PC-3 (cell line): ENCODE results near the gene CNTD1. TPM values are rescaled to one million over a fixed set of nuclear protein-coding genes. Genes with fewer than 3 reads are reported as not detected.

ENCODE experiments used
- ATAC-seq: fragments of 200-7000 bp; cut with Tn5 transposase; 2 replicates; pipeline ENCODE4 v1.9.1; 2020; ENCODE audit warnings: mild to moderate bottlenecking, moderate library complexity
- BruUV-seq: library from RNA; stranded (reverse); fragments of 400-500 nt; replicated peaks from 2 replicates; lab custom pipeline; 2021; lab: Mats Ljungman, UMichigan
- CTCF ChIA-PET: fragments of 300-600 bp; sonication (Branson Sonifier 250); formaldehyde crosslinking; loops from one replicate; lab custom pipeline; 2022; ENCODE audit warnings: antibody characterized with exemption; lab: Charles Lee
- POLR2A ChIA-PET: fragments of 300-600 bp; sonication (Branson Sonifier 250); formaldehyde crosslinking; loops from one replicate; lab custom pipeline; 2022; ENCODE audit warnings: antibody characterized with exemption; ENCODE audit not compliant: unreplicated experiment; lab: Charles Lee
- DNase-seq: peaks from one replicate; pipeline ENCODE4 v3.0.0-alpha.2; 2015
- H2AFZ ChIP-seq: fragments of 300-600 bp; sonication (generic); 2 replicates; pipeline ENCODE4 v1.6.0; 2016; ENCODE audit warnings: antibody characterized with exemption, low read length
- H3F3A ChIP-seq: fragments of 300-600 bp; sonication (generic); one replicate; pipeline ENCODE4 v1.6.0; 2017; ENCODE audit warnings: antibody characterized with exemption, low read length, control low read depth, mild to moderate bottlenecking; ENCODE audit not compliant: unreplicated experiment
- H3K27ac ChIP-seq: fragments of 300-600 bp; sonication (generic); 2 replicates; pipeline ENCODE4 v1.5.1; 2016; ENCODE audit warnings: mild to moderate bottlenecking, low read length
- H3K27me3 ChIP-seq: fragments of 300-600 bp; sonication (generic); 2 replicates; pipeline ENCODE4 v1.6.1; 2016; ENCODE audit warnings: low read length, mixed read lengths
- H3K36me3 ChIP-seq: fragments of 300-600 bp; sonication (generic); 2 replicates; pipeline ENCODE4 v1.6.1; 2016; ENCODE audit warnings: low read depth, mixed run types, low read length, mixed read lengths
- H3K4me1 ChIP-seq: fragments of 300-600 bp; sonication (generic); 2 replicates; pipeline ENCODE4 v1.5.1; 2016; ENCODE audit warnings: low read length; ENCODE audit not compliant: insufficient read depth
- H3K4me2 ChIP-seq: fragments of 300-600 bp; sonication (generic); 2 replicates; pipeline ENCODE4 v1.6.0; 2016; ENCODE audit warnings: low read length
- H3K4me3 ChIP-seq: fragments of 300-600 bp; sonication (generic); 2 replicates; pipeline ENCODE4 v1.5.1; 2016; ENCODE audit warnings: mild to moderate bottlenecking, low read length, mixed read lengths
- H3K79me2 ChIP-seq: fragments of 300-600 bp; sonication (generic); 2 replicates; pipeline ENCODE4 v1.6.1; 2017; ENCODE audit warnings: low read length, mixed read lengths
- H3K9ac ChIP-seq: fragments of 300-600 bp; sonication (generic); 2 replicates; pipeline ENCODE4 v1.6.0; 2016; ENCODE audit warnings: mild to moderate bottlenecking, low read length
- H3K9me2 ChIP-seq: fragments of 300-600 bp; sonication (generic); replicated peaks from 2 replicates; pipeline ENCODE4 v1.6.1; 2016; ENCODE audit warnings: mixed run types, low read length, mixed read lengths
- H3K9me3 ChIP-seq: fragments of 300-600 bp; sonication (generic); 2 replicates; pipeline ENCODE4 v1.6.1; 2016; ENCODE audit warnings: low read length, mixed read lengths
- H4K20me1 ChIP-seq: fragments of 300-600 bp; sonication (generic); 2 replicates; pipeline ENCODE4 v1.6.1; 2016; ENCODE audit warnings: low read length, mixed read lengths
- EZH2 ChIP-seq: fragments of 300-600 bp; sonication (generic); IDR thresholded peaks from one replicate; pipeline ENCODE4 v1.6.1; 2017; ENCODE audit warnings: antibody characterized with exemption, mild to moderate bottlenecking, low read length; ENCODE audit not compliant: unreplicated experiment
- EZH2phosphoT487 ChIP-seq: fragments of 300-600 bp; sonication (generic); IDR thresholded peaks from 2 replicates; pipeline ENCODE4 v1.6.1; 2018; ENCODE audit warnings: mild to moderate bottlenecking, antibody characterized with exemption, low read length, borderline replicate concordance
- intact Hi-C: fragments of 100-400 bp; cut with micrococcal nuclease; formaldehyde crosslinking; loops from 2 replicates; pipeline ENCODE4 v1.9.0; 2023
- total RNA-seq: library from RNA; depleted of rRNA; stranded (reverse); fragments of >200 nt; gene quantifications from 2 replicates; pipeline ENCODE4 v1.2.3, GENCODE V29; 2014
- TF ChIP-seq, protein P1 (sequence below): fragments of 300-600 bp; sonication (generic); conservative IDR thresholded peaks from 2 replicates; pipeline ENCODE4 v1.5.1; 2017; ENCODE audit warnings: antibody characterized with exemption, low read depth, mild to moderate bottlenecking, low read length

Gene CNTD1
- total RNA-seq, 1 experiment from 2014 or later: not detected

DNA sequence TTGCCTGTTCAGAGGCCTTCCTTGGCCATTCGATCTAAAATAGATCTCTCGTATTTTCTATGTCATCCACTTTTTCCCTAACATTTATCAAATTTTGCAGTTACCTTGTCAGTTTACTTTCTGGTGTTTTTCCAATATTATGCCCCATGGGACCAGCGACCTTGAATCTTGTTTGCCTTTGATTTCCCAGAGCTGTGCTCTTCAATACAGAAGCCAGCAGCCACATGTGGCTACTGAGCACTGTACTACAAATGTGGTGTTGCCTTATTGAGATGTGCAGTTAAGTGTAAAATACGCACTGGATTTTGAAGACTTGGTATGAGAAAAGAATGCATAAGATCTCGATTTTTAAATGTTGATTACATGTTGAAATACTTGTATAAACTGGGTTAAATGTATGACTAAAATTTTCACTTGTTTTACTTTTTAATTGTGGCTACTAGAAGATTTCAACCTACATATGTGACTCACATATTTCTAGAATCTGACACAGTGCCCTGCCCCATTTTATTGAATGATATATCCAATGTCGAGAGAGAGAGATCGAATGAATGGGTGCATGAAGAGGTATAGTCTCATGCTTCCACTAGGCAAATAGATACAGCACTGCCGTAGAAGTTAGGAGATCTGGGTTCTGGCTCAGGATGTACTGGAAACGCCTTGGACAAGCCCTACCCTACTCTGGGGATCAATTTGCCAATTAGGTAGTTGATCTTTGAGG is 33.7 kb downstream of the CNTD1 start:
- ChIA-PET CTCF (interaction anchor here (0.6 kb wide), 1 partner anchor 530 kb away, joined by 3 read pairs; no protein-coding TSS in a partner anchor), POLR2A (interaction anchor here (0.5 kb wide), 1 partner anchor 228 kb away, joined by 8 read pairs; no protein-coding TSS in a partner anchor)
- Histone ChIP-seq H3K27ac (peak overlapping the region; percentile 75), H3K27me3 (no peaks in the 10 kb centered on the region), H3K4me3 (peak overlapping the region; percentile 96), H4K20me1 (no peaks in the 10 kb centered on the region), H3K4me2 (peak overlapping the region; percentile 92), H3K36me3 (peaks cover 4% of the 10 kb centered on the region), H3K79me2 (peaks cover 45% of the 10 kb centered on the region), H2AFZ (peak overlapping the region; percentile 89), H3K9me2 (no peaks in the 10 kb centered on the region), H3K9ac (peak overlapping the region; percentile 99), H3K9me3 (no peaks in the 10 kb centered on the region), H3K4me1 (peaks cover 12% of the 10 kb centered on the region), H3F3A (no peaks in the 10 kb centered on the region)
- TF ChIP-seq, protein P1, sequence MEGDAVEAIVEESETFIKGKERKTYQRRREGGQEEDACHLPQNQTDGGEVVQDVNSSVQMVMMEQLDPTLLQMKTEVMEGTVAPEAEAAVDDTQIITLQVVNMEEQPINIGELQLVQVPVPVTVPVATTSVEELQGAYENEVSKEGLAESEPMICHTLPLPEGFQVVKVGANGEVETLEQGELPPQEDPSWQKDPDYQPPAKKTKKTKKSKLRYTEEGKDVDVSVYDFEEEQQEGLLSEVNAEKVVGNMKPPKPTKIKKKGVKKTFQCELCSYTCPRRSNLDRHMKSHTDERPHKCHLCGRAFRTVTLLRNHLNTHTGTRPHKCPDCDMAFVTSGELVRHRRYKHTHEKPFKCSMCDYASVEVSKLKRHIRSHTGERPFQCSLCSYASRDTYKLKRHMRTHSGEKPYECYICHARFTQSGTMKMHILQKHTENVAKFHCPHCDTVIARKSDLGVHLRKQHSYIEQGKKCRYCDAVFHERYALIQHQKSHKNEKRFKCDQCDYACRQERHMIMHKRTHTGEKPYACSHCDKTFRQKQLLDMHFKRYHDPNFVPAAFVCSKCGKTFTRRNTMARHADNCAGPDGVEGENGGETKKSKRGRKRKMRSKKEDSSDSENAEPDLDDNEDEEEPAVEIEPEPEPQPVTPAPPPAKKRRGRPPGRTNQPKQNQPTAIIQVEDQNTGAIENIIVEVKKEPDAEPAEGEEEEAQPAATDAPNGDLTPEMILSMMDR: no peak
- TF ChIP-seq EZH2: no peak
- no peak for TF ChIP-seq EZH2phosphoT487
- DNase-seq (peak; percentile 27), ATAC-seq (peak; percentile 24)
- no TSS peak for BruUV-seq
- intact Hi-C loops: no loop called here

DNA sequence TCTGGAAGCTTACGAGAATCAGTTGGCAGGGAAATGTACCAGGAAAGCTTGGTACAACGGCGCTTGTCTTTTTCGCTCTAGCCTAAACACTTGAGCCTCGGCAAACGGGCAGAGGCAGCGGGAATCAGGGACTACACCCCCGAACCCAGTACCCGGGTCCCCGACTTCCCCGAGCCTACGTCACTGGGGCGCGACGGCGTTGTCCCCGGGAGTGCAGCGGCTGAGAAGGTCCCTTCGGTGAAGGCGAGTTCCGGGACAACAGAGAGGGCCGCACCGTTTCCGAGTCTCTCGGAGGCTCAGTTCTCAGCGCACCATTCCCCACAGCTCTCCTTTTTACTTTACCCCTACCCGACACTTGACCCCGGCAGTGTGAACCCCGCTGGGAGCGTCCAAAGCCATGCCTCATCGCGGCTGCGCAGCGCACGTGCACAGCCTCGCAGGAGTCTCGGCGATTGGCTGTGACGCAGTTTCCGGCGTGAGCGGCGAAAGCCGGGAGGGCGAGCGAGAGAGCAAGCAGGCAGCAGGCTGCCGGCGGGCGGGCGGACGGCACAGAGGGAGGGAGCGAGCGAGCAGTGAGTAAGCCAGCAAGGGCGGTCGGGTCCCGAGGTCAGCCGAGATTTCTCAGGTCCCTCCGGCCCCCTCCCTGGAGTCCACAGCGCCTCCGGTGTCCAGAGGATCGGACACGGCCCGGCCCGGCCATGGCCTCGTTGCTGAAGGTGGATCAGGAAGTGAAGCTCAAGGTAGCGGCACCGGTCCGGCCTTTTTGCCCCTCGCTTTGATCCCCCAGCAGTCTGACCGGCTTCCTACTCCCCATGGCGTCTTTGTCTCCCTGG is 34.5 kb downstream of the CNTD1 start, which contains the start of gene PSME3:
TSS of gene PSME3 (plus strand) at position 464 of the 833 bp plus-strand sequence. CDS start at position 699, 235 bp downstream.
- TSS peak; percentile 86 for BruUV-seq
- Histone ChIP-seq H4K20me1 (no peaks in the 10 kb centered on the region), H3K9me2 (no peaks in the 10 kb centered on the region), H3K4me2 (peak within 1 kb of the TSS; percentile 92), H3K4me1 (peaks cover 12% of the 10 kb centered on the region), H3K79me2 (peaks cover 45% of the 10 kb centered on the region), H3K4me3 (peak within 1 kb of the TSS; percentile 96), H3K9ac (peak within 1 kb of the TSS; percentile 99), H3K27me3 (no peaks in the 10 kb centered on the region), H3K9me3 (no peaks in the 10 kb centered on the region), H3F3A (no peaks in the 10 kb centered on the region), H3K27ac (peak within 1 kb of the TSS; percentile 75), H3K36me3 (peaks cover 12% of the 10 kb centered on the region), H2AFZ (peak within 1 kb of the TSS; percentile 89)
- intact Hi-C loops: no loop called here
- TF ChIP-seq EZH2phosphoT487: no peak
- no peak for TF ChIP-seq EZH2
- TF ChIP-seq, protein P1: no peak
- ChIA-PET CTCF (interaction anchor here (0.6 kb wide), 1 partner anchor 529 kb away, joined by 3 read pairs; no protein-coding TSS in a partner anchor), POLR2A (interaction anchor here (0.5 to 0.6 kb wide), 2 partner anchors 9 to 228 kb away, joined by 3 to 8 read pairs; partner anchors contain the start of gene BECN1)
- DNase-seq (peak; percentile 80), ATAC-seq (peak; percentile 91)
